ENCODE data around the gene RGS7BP.

- TF ChIP-seq, protein P1, sequence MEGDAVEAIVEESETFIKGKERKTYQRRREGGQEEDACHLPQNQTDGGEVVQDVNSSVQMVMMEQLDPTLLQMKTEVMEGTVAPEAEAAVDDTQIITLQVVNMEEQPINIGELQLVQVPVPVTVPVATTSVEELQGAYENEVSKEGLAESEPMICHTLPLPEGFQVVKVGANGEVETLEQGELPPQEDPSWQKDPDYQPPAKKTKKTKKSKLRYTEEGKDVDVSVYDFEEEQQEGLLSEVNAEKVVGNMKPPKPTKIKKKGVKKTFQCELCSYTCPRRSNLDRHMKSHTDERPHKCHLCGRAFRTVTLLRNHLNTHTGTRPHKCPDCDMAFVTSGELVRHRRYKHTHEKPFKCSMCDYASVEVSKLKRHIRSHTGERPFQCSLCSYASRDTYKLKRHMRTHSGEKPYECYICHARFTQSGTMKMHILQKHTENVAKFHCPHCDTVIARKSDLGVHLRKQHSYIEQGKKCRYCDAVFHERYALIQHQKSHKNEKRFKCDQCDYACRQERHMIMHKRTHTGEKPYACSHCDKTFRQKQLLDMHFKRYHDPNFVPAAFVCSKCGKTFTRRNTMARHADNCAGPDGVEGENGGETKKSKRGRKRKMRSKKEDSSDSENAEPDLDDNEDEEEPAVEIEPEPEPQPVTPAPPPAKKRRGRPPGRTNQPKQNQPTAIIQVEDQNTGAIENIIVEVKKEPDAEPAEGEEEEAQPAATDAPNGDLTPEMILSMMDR (IDR thresholded peaks at IDR 0.05; ENCODE audit: low read depth, low read length), result no peak
- no peak for TF ChIP-seq EZH2phosphoT487 (IDR thresholded peaks at IDR 0.05; ENCODE audit: low read depth)
Observed at GRCh38 chr5:64615895-64616294, 110.1 kb downstream of the RGS7BP start.

Data from OCI-LY3 (cell line).